ENCODE data around the gene CYP3A5. TPM values are rescaled to one million over a fixed set of nuclear protein-coding genes. Genes with fewer than 3 reads are reported as not detected.

The CYP3A5 gene
- total and polyA plus RNA-seq, 2 of the 8 experiments (the other 6 are each of a cell fraction or from before 2014, with no cell fraction given): 0.06 TPM; not detected in 1

DNA sequence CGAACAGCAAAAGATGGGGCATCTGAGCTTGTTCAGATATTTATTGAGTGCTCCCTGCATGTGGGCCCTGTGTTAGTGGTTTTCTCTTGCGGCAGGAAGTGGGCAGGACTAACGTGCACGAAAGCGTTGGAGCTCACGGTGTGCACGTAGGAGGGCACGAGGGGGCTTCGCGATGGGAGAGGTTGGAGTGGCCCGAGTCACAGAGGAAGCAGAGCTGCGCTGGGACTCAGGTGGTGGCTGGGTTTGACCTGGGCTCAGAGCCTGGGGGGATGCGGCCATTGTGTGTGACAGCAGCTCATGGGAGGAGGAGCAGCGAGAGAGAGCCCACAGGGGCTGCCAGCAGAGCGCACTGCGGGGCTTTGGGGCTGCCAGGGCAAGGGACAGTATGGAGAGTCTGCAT, 55.3 kb downstream of the CYP3A5 start:
- H3K79me2 ChIP-seq (ENCODE audit: control insufficient read depth in 1 of 2, insufficient read depth in 2 of 2, low read length in 2 of 2): no peaks in the 10 kb centered on the region
- H4K20me1 ChIP-seq (replicated peaks in 1 of 2; ENCODE audit: control insufficient read depth in 1 of 2, insufficient read depth in 2 of 2, low read length in 2 of 2): peaks cover 2 to 5% of the 10 kb centered on the region in 2 experiments
- no peak overlapping the region for H2AK5ac ChIP-seq (ENCODE audit: low read depth, low read length)
- no peak overlapping the region for H2BK15ac ChIP-seq (ENCODE audit: low read length)
- no peak overlapping the region for H3K9ac ChIP-seq (replicated peaks in 1 of 4; ENCODE audit: extremely low read depth in 1 of 4, low read depth in 3 of 4, low read length in 3 of 4)
- H3K56ac ChIP-seq (replicated peaks; ENCODE audit: insufficient read length, low read depth, low read length): no peak overlapping the region
- no peaks in the 10 kb centered on the region; the same call in 1 of the 2 replicates for H3K79me1 ChIP-seq (ENCODE audit: low read depth, low read length)
- H3K4me1 ChIP-seq (replicated peaks in 1 of 4; ENCODE audit: control insufficient read depth in 3 of 4, insufficient read depth in 4 of 4, low read length in 3 of 4): peaks cover 2 to 11% (median 7%) of the 10 kb centered on the region in 4 experiments
- POLR2A ChIA-PET (ENCODE audit: partially characterized antibody): interaction anchor here (0.9 to 1.4 kb wide), 2 partner anchors 14 to 66 kb away, joined by 3 read pairs; partner anchors contain the start of gene ZNF655
- no peak overlapping the region for H2BK12ac ChIP-seq (ENCODE audit: low read depth, low read length)
- H2BK5ac ChIP-seq (ENCODE audit: low read depth, low read length): no peak overlapping the region
- no peak overlapping the region for H2BK120ac ChIP-seq (replicated peaks; ENCODE audit: low read depth, low read length)
- H4K91ac ChIP-seq (replicated peaks; ENCODE audit: insufficient read length, low read length): no peak overlapping the region
- H3K9me3 ChIP-seq (ENCODE audit: insufficient read depth in 2 of 2, low read depth in 1 of 2, low read length in 1 of 2): no peaks in the 10 kb centered on the region
- H3K18ac ChIP-seq (ENCODE audit: extremely low read depth, low read length): no peak overlapping the region
- no peak for DNase-seq (ENCODE audit: low read depth in 1 of 2, low spot score in 2 of 2)
- no peak overlapping the region for H3K27ac ChIP-seq (ENCODE audit: low read depth, low read length)
- H3K36me3 ChIP-seq (ENCODE audit: control insufficient read depth in 2 of 4, insufficient read depth in 4 of 4, low read length in 3 of 4): peaks cover 30 to 80% (median 65%) of the 10 kb centered on the region in 4 experiments
- CTCF ChIA-PET (ENCODE audit: partially characterized antibody): interaction anchor here (0.6 to 1.0 kb wide), 3 partner anchors 8 to 109 kb away, joined by 3 read pairs; no protein-coding TSS in a partner anchor
- H3K4ac ChIP-seq (replicated peaks; ENCODE audit: insufficient read length, low read depth, low read length): no peak overlapping the region
- no peak overlapping the region for H2AFZ ChIP-seq (ENCODE audit: low read length)
- H3K4me2 ChIP-seq (ENCODE audit: insufficient read depth in 1 of 2, low read depth in 2 of 2, low read length in 2 of 2): no peak overlapping the region
- H3K27me3 ChIP-seq (replicated peaks in 1 of 4; ENCODE audit: control insufficient read depth in 3 of 4, extremely low read depth in 1 of 4, insufficient read depth in 3 of 4, low read length in 3 of 4): no peaks in the 10 kb centered on the region
- 95% methylated on average over 16 of the region's 16 CpGs; no CpG with 5 or more reads in 1 of the 2 experiments for WGBS, 2 experiments (ENCODE audit: extremely low coverage in 1 of 2, insufficient coverage in 1 of 2, insufficient read length in 1 of 2, insufficient replicate concordance in 2 of 2, low coverage in 1 of 2, low lambda C conversion rate in 2 of 2, missing lambda C conversion rate in 1 of 2)
- no peak overlapping the region for H3K23ac ChIP-seq (ENCODE audit: insufficient read length)
- H4K8ac ChIP-seq (ENCODE audit: extremely low read depth, insufficient read depth, low read length): no peak overlapping the region
- no peak overlapping the region for H2BK20ac ChIP-seq (ENCODE audit: low read length)
- no peak overlapping the region for H3K4me3 ChIP-seq (ENCODE audit: extremely low read depth in 1 of 4, insufficient read depth in 2 of 4, low read depth in 3 of 4, low read length in 4 of 4)
- FAIRE-seq: no peak
- H3K23me2 ChIP-seq (ENCODE audit: low read depth, low read length): no peaks in the 10 kb centered on the region
- H3K14ac ChIP-seq (ENCODE audit: insufficient read length): no peak overlapping the region
- H4K5ac ChIP-seq (ENCODE audit: insufficient read length, low read depth, low read length): no peak overlapping the region
- TF ChIP-seq BACH1 (IDR thresholded peaks at IDR 0.05; ENCODE audit: low read length) (no peak), CBX5 (IDR thresholded peaks at IDR 0.05; ENCODE audit: low read depth, low read length) (no peak), PHF8 (conservative IDR thresholded peaks at IDR 0.05; ENCODE audit: low read depth, low read length) (no peak), TCF12 (IDR thresholded peaks at IDR 0.05; ENCODE audit: low read depth, low read length) (no peak), POU5F1 (IDR thresholded peaks at IDR 0.05; ENCODE audit: low read depth, low read length) (no peak), SIRT6 (IDR thresholded peaks at IDR 0.05; ENCODE audit: low read length) (no peak), RXRA (IDR thresholded peaks at IDR 0.05; ENCODE audit: insufficient read depth, low read depth, low read length) (no peak), CHD1 (IDR thresholded peaks at IDR 0.05; ENCODE audit: low read depth, low read length) (no peak), MAFK (IDR thresholded peaks at IDR 0.05; ENCODE audit: low read depth, low read length) (no peak), NRF1 (IDR thresholded peaks at IDR 0.05; ENCODE audit: low read depth, low read length) (no peak), TAF7 (optimal IDR thresholded peaks at IDR 0.05; ENCODE audit: borderline replicate concordance, low read depth, low read length) (no peak), RBBP5 (IDR thresholded peaks at IDR 0.05; ENCODE audit: borderline replicate concordance, low read depth, low read length) (no peak), BRCA1 (IDR thresholded peaks at IDR 0.05; ENCODE audit: low read depth, low read length) (no peak)
- TF ChIP-seq, protein P1, sequence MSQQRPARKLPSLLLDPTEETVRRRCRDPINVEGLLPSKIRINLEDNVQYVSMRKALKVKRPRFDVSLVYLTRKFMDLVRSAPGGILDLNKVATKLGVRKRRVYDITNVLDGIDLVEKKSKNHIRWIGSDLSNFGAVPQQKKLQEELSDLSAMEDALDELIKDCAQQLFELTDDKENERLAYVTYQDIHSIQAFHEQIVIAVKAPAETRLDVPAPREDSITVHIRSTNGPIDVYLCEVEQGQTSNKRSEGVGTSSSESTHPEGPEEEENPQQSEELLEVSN (IDR thresholded peaks at IDR 0.05): no peak

Data from H1 (cell line).